GM18907 (cell line): ENCODE data around the gene C17orf114.
A peak's percentile ranks its signal among the peaks of the same experiment; 100 is the strongest.

ENCODE experiments used
- ATAC-seq: cut with Tn5 transposase; IDR thresholded peaks from one replicate; pipeline ENCODE4 v1.9.1; 2021; ENCODE audit warnings: mild to moderate bottlenecking, moderate library complexity; ENCODE audit not compliant: unreplicated experiment

The C17orf114 gene

DNA sequence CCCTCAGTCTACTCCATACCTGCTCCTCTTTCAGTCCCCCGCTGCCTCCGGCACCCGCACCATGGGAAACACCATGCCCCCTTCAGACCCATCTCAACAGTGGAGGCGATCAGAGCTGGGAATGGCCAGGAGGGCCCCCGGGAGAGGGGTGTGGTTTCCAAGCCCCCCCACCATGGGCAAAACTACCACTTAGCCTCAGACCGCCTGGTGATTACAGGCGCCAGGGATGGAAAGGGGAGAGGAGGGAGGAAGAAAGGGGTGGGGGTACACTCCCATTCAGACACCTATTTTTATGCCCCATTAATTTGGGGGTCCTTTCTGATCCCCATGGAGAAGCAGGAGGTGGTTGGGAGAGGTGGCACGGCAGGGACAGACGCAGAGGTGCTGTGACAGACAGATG lies at the start of gene C17orf114:
C17orf114 (minus strand) TSS at position 101 of the 400 bp plus-strand sequence.
- no peak for ATAC-seq

DNA sequence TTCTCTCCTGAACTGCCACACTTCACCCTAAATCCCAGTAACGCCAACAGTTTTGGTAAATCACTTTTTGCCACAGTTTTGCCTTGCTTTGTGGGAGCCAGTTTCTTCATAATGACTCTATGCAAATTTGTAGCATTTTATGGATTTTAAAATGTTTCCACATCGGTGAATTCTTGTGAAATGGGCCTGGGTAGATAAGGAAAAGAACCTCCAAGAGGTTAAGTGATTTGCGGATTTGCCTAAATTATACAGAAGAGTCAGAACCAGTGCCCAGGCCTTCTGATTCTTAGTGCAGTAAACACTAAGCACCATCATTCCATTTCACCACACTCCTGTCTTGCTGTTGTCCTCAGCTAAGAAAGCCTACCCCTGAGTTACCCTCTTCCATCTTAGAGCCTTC lies 49.0 kb upstream of the C17orf114 start:
- ATAC-seq: no peak

DNA sequence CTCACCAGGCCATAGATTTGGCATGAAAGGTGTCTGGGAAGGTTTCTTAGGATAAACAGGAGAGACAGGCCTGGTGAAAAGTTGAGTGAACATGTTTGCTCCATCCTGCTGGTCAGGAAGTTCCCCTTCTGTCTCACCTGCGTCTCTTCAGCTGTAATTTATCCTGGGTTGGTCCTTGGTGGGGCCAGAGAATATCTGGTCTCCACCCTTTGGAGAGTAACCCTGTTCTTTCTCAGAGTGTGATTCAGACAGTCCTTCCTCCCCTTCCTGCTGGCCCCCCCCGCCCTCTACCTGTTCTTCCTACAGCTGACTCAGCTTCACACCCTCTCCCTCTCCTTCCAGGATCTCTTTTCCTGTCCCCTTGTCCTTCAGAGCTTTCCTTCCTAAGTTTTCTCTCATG lies 48.1 kb upstream of the C17orf114 start:
- no peak for ATAC-seq

DNA sequence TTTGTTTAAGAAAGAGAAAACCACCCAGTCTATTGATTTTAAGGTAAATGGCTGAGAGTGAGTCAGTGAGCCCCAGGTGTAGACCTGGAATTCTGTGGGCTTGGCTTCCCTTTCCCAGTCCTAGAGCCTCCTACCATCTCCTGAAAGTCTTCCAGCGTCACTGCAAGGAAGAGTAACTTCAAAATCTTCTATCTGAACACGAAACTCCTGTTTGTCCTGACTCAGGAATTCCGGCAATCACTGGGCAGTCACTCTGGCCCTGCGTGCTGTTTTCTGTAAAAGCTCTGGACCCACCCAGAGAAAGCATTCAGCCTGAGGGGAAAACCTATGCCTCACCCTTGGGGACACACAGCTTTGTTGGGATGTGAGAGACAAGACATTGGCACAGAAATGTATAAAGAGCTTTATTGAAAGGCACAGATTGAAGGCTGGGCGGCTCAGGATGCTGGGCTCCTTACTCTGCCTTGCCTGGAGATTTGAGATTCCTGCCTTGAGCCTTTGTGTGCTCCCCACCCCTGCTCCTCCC lies 46.9 kb upstream of the C17orf114 start:
- ATAC-seq: no peak

DNA sequence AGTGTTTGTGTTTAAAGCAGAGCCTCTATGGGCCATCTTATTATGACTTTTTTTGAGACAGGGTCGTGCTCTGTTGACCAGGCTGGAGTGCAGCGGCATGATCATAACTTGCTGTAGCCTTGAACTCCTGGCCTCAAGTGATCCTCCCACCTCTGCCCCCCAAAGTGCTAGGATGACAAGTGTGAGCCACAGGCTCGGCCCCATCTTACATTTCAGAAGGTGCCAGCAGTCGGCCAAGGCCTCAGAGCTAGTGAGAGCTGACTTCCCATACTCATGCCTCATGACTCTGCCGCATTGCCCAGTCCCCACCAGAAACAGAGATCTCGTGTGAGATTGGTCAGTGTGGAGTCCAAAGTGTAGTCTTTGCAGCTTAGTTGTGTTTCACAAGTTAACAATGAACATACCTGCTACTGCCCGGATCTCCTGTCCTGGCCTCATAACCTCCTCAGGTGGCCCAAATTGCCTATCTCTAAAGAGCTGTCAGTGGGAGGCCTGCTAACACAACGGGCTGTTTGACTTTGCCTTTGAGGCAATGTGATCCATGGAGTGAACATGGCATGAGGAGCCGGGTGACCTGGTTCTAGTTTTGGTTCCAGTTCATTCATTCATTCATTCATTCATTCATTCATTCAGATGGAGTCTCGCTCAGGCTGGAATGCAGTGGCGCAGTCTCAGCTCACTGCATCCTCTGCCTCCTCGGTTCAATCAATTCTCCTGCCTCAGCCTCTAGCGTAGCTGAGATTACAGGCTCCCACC lies 44.7 kb upstream of the C17orf114 start:
- ATAC-seq: no peak

DNA sequence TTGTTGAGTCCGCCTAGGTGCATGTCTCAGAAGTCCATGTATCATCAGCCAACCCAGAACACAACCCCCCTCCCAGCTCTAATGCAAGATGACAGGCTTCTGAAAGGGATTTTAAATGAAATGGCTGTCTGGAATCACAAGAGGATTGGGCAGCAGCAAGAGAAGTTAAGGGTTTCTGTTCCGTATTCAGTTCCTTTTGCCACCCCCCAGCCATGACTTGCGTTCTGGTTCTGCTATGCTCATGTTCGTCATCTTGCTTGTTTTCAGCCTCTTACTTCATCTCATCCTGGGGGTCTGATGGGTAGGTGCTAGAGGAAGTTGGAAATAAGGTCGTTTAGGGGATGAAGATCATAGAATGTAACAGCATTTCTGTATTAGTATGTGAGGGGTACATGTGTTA lies 43.0 kb upstream of the C17orf114 start:
- ATAC-seq: no peak

DNA sequence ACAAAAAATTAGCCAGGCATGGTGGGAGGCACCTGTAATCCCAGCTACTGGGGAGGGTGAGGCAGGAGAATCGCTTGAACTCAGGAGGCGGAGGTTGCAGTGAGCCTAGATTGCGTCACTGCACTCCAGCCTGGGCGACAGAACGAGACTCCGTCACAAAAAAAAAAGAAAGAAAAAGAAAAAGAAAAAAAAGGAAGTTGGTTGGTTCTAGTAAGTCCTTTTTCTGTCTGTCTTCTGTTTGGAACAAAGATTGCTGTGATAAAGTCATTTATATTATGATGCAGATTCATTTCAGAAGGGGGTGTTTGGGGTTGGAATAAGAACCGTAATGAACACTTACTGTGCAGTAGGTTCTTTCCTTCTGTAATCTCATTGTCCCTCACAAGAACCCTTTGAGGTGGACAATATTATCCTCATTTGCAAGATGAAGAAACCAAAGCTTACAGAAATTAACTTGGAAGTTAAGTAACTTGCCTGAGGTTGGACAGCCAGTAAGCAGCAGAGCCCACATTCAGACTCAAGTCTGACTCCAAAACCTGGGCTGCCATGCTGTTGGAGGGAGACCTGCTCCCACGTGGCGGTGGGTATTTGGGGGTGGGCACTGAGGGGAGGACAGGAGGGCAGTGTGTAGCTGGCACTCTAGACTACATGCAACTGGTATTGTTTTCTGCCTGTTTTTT lies 41.3 kb upstream of the C17orf114 start:
- no peak for ATAC-seq

DNA sequence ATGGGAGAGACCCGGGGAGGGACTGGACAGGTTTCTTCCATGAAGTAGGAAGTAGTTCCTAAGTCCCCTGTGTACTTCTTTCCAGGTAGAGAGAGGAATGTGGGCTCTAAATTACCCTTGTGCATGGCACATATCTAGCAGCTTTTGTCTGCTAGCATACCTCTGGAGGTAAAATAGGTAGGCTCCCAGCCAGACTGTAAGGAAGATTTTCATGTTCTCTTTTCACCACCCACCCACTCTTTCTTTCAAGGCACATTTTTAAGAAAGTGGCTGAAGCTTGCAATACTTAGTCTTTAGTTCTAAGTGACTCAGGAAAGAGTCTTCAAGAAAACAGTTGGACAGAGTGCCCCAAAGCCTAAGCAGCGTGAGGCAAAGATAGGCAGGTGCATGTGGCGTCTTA lies 40.2 kb upstream of the C17orf114 start:
- ATAC-seq: no peak

DNA sequence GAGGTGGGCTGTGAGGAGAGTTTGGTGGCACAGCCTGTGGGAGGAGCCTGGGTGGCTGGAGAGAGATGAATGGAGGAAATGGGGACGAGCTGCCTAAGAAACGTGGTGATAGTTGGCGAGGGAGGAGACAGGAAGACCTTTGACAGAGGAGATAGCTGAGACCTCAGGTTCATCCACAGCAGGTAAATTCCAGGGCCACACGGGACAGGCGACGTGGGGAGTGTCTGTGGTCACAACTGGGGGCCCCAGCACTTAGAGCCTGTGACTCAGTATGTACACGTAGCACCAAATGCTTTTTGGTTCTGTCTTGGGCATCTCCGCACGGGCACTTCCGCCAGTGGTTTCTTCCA lies 38.7 kb upstream of the C17orf114 start:
- ATAC-seq: no peak

DNA sequence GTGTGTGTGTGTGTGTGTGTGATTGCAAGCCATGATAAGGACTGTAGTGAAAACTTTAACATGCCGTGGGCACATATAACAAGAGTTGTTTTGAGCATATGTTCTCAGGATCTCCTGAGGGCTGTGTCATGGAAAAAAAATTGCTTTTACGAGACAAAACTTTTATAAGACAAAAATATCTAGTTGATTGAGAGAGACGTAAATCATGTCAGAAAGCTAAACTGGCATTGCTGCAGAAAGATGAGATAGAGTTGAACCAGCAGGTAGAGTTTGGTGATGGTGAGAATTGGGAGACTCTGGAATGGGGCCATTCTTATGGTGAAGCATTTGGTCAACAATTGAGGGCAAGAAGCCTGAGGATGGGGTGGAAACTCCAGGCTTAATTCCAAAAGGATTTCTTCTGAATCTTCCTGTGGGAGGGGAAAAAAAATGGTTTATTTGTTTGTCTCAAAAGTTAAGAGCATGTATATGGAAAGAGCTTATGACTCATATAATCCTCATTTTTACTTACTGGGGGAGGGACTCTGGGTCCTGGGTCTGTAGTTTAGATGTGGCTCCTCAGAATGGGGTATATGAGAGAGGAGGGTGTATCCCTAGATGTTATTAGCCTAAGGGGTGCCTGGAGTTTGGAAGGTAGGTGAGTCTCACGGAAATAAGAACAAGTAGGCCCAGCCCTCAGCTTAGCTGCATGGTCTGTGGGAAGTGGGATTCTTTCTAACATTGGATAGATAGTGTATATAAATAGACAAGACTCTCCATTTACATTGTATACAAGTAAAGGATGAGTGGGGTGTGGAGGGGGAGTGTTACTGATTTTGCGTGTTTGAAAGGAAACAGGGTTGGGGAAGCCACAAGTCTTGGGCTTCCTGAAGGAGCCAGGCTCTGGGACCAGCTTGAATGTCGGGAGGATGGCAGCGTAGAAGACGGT lies 38.1 kb upstream of the C17orf114 start:
- ATAC-seq: no peak

DNA sequence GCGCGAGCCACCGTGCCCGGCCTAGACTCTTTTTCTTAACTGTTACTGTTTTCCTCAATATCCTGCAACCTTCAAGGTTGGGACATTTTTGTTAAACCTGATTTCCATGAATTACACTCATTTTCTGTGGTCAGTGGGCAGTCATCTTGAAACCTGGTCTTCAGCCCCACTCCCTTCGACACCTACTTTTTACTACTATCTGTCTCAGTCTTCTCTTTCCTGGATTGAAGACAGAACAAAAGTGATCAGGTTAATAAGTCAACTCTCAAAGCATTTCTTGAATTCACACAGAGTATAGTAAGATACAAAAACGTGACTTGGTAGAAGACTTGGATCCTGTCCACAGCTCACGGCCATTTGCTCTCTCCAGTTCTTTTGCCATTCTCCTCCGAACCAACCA lies 37.1 kb upstream of the C17orf114 start:
- no peak for ATAC-seq

DNA sequence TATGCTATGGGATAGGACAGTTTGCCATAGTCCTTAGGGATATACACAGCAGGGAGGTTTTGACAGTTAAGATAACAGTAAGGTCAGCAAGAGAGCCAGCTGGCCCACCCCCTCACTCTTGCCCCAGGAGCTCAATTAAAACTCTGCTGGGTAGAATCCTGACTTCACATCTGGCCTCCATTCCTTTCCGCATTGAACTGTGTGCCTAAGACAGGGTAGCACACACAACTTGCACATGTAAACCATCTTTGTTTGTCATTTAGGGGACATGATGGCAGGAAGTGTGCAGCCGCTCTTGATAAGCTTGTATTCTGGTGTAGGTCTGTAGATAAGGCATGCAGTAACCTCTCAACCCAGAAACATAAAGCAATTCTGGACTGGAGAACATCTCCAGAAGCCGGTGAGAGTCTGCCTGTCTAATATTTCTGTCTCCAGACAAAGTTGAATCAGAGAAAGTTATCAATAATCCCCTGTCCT lies 36.2 kb upstream of the C17orf114 start:
- no peak for ATAC-seq

DNA sequence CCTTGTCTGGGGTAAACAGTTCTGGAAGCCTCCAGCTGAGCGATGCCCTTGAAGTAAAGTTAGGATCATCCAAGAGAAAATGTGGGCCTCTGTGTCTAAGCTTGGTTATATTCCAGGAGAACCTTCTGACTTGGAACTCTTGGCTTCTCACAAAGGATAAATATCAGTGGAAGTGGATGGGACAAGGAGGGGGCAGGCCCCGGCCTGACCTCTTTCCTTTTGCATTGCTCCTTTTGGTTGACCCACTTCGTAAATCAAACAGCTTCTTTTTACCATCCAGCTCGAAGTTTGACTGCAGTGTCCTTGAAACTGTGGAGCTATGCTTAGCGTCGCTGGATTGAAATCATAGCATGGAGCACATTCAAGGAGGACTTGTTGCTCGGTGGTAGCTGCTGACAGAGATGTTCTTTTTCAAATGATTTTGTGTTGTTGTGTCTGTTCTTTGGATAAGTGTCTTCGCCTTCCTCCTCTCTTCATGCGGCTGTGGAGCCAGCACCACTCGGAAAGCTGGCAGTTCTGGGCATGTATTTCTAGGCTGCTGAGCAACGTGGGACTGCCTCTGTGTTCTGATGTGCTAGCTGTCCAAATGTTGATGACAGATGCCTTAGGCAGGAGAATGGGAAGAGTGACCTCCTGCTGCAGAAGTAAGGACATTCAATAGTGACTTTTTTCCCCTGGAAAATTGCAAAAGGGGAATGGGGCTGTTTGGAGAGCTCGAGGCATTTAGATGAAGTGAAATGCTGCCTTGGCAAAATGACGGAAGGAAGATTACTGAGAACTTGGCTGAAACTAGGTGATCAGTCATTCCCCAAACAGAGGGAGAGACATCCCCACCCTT lies 35.6 kb upstream of the C17orf114 start:
- no peak for ATAC-seq

DNA sequence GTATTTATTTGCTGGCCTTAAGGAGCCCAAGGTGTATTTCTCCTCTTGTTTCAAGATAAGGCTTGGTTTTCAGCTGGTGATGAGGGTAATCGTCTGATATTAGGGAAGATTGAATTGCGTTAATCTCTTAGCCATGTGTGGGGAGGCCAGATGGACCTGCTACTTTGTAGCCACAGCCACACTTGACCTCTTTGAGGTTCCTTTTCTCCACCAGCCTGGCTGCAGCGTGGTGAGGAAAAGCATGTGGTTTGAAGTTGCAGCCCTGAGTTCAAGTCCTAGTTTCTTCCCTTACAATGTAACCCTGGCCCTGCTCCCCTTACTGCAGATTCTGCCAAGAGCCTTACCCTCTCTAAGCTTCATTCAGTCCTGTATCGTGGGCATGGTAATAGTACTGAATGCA lies 34.1 kb upstream of the C17orf114 start:
- ATAC-seq: no peak

DNA sequence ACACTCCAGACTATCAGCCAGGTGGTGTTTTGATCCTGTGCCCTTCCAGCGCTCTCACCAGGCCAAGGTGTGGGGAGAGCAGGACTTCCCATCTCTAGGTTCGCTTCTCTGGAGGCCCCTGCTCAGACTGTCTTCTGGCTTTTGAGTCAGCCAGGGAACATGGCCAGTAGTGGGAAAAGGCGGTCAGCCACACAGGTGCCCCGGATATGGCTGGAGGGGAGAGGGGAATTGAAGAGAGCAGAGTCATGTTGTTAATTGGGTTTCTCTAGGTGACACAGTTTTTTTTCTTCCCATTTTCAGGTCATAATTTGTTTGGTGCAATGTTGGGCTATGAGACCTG lies 32.5 kb upstream of the C17orf114 start:
- ATAC-seq: no peak

DNA sequence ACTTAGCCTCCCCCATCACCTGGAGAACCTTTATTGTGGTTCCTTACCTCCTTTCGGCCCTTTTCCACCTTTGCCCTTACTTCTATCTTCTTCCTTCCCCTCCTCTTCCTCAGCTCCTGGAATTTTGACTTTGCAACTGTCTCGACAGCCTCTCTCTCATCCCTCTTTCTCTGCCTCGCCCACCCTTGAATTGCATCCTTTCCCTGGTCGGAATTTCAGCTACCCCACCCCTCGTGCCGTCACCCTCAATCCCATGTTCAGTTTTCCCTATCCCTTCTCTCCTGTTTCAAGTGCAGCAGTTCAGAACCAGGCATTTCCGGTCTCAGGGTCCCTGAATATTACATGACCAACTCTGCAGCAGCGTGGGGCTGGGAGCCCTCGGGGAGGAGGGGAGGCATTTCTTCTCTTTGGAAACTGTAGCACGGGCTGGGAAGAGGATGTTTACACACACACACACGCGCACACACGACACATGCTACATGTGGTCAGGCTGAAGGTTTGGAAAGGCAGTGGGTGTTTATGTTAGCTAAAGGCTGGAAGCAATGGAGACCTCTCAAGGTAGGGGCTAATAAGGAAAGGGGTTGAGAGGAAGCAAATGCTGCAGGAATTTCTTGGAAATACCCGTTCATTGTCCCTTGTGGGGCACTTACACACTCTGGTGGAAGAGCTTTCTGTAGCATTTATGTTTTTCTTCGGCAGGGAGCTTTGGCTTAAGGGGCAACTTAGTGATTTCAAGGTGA lies 32.0 kb upstream of the C17orf114 start:
- ATAC-seq: no peak

DNA sequence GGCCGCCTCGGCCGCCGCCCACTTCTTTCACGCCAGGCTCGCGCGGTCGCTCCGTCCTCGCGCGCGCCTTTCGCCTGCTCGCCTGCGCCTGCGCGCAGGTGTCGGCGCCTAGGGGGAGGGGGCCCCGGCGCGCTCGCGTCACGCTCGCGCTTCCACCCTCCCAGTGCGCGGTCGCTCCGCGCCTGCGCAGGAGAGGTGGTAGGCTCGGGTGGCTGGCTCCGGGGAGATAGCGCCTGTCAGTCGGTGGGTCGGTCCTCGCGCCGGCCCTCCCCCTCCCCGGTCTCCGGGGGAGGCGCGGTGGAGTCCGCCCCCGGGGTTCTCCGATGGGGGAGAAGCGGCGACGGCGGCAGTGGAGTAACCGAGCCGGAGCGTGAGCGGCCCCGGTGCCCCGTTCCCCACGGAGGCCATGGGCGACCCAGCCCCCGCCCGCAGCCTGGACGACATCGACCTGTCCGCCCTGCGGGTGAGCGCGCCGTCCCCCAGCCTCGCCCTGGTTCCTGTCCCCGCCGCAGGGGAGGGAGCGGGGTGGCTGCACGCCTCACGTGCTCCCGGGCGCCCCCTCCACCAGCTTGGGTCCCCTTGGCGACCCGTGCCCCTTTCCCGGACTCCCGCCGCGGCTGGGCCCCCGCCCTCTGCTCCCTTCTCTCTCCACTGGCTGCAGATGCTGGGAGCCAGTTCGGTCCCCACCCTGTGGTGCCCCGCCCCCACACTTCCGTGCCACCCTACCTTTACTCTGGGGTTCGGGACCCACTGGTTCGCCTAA lies 31.2 kb upstream of the C17orf114 start, which contains the start of gene MINK1:
MINK1 (plus strand) TSS at position 163 of the 763 bp plus-strand sequence; CDS start at position 407, 244 bp downstream.
- ATAC-seq: peak; percentile 85

DNA sequence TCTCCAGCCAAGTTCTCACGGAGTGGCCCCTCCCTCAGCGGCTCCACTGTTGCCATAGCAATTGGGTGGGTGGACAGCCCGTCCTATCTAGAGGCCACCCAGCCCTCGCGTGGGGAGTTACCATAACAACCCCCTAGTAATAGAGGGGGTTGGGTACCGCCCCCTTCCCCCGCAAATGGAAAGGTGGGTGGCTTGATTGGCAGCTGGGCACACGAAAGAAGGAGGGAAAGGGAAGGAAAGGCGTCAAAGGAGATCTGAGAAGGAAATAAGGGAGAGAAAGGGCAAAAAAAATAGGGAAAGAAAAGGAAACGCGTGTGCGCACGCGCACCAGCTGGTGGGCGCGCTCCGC lies 30.7 kb upstream of the C17orf114 start:
- peak; percentile 11 for ATAC-seq

DNA sequence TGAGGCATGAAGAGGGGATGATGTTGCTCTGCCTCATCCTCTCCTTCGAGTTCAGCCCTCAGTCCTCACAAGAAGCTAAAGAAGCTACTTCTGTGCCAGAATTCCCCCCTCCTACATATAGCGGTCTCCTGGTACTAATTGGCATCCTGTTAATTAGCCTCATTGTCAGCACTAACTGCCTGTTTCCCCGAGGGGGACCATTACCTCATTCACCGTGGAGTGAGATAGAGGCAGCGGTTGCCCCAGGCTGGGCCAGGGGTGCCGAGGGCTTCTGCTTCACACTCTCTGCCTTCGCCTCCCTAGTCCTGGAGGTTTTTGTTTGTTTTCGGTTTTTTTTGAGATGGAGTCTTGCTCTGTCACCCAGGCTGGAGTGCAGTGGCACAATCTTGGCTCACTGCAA lies 25.3 kb upstream of the C17orf114 start:
- ATAC-seq: no peak
